HG03060 (cell line): ENCODE measurements around the gene PBLD.
"Not testable (repeated sequence)": the region's sequence is repeated elsewhere in the genome, so short reads cannot be mapped to it uniquely, and the experiment has no call there.

Source experiments
- ATAC-seq: cut with Tn5 transposase; IDR thresholded peaks from one replicate; pipeline ENCODE4 v1.9.1; 2021; ENCODE audit warnings: low read depth, moderate number of reproducible peaks; ENCODE audit not compliant: unreplicated experiment

The PBLD gene

DNA sequence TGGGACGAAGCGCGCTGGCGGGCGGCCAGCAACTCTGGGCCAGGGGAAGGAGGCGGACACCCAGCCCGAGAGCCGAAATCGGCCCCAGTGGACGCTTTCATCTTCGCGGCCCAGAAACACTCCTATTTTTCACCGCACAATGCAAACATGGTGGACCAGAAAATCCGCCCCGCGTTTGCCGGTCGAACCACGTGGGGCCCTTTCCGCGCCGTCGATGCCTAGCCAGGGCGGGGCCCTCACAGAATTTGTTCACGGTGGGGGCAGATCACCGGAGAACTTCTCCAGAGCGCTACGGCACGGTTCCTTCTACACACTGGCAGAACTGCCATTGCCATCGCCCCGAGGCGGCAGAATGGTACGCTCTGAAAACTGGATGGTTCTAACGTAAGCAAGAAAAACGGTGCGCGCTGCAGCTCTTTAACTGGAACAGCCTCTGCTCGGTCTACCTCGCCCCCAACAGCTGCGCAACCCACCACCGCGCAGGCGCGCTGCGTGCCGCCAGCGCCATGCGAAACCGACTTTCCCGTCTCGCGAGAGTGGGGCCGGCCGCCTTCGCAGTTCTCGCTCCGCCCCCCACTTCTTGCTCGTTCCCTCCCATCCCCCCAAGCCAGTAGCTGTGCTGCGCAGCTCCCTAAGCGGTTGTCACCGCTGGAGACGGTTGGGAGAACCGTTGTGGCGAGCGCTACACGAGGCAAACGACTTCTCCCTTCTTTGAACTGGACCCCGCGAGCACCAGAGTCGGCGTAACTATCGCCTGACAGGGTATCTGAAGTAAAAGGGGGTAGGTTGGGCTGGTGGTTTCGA, 1.1 kb downstream of the PBLD start, which contains the start of gene HNRNPH3:
HNRNPH3 (plus strand) TSS at position 610 of the 804 bp plus-strand sequence. CDS start 5,158 bp downstream, outside the sequence.
- peak; percentile 67 for ATAC-seq

DNA sequence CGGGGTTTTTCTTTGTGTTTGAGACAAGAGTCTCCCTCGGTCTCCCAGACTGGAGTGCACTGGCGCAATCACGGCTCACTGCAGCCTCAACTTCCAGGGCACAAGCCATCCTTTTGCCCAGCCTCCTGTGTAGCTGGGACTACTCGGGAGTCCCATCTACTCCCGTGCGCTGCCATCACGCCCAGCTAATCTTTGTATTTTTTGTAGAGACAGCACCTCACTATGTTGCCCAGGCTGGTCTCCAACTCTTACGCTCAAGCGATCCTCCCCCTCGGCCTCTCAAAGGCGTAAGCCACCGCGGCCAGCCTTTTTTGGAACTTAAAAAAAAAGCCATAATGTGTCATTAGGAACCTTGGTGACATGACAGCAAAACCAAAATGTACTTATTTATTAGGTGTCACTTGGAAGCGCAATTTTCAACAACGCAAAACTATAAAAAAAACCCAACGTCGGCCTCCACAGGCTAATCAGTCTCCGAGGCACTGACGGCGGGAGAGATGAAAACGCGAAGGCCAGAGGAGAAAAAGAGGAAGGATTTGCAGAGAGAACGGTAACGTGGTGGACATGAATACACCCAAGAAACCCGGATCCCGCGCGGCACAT, 1.8 kb downstream of the PBLD start:
- no peak for ATAC-seq

DNA sequence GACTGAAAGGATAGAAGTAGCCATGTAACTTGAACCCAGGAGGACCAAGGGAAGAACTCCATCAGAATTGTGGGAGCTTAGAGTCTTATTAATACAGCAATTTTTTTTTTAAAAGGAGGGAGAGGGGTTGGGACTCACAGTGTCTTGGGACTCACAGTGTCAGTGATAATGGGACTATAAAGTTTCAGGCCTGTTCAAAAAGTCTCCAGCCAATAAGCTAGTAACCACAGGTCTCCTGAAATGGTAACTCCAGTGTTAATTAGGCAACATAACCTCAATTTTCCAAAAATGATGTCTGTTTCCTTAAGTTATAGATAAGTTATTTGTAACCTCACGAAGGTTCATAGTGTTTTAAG, 3.2 kb downstream of the PBLD start:
- no peak for ATAC-seq

DNA sequence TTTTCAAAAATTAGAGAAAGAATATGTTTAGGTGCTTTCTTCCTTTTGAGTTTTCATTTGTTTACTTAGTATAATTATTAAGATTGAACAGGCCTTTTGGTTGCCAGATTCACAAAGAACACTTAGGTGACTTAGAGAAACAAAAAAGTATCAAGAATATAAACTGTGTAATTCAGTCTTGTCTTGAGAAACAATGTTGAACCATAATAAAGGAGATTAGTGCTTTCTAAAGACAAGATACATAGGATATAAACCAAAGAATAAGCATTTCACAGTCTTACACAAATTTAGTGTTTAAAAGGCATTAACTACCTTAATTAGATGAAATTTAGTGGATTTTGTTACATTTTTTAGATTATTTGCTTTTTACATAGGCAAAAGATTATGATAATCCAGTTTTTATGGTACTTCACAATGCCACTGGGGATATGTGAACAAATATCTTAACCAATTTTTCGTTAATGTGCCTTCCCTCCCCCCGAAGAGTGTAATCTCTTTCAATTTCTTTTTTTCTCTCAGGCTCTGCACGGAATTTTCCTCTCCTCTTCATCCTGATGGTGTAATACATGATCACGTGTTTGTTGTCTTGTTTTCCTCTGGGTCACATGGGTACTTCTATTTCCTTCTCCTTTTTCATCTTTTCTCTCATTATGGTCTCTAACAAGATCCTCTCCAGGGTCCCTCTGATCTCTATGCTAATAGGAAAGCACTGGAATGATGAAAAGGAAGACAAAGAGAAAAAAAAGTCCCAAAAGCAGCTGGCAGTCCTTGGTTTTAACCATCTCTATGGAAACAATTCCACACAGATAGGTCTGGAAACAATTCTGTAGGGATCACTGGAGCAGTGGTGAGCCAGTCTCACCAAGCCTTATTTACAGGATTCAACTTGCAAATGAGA, 4.6 kb downstream of the PBLD start:
- no peak for ATAC-seq

DNA sequence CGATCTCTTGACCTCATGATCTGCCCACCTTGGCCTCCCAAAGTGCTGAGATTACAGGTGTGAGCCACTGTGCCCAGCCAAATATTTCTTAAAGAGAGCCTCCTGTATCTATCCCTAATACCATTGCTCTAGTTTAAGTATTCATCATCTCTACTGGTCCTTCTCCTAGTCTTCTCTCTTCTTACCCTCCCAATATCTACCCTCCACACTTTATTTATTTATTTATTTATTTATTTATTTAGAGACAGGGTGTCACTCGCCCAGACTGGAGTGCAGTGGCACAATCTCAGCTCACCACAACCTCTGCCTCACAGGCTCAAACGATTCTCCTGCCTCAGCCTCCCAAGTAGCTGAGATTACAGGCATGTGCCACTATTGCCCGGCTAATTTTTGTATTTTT, 8.3 kb downstream of the PBLD start:
- ATAC-seq = not testable (repeated sequence)

DNA sequence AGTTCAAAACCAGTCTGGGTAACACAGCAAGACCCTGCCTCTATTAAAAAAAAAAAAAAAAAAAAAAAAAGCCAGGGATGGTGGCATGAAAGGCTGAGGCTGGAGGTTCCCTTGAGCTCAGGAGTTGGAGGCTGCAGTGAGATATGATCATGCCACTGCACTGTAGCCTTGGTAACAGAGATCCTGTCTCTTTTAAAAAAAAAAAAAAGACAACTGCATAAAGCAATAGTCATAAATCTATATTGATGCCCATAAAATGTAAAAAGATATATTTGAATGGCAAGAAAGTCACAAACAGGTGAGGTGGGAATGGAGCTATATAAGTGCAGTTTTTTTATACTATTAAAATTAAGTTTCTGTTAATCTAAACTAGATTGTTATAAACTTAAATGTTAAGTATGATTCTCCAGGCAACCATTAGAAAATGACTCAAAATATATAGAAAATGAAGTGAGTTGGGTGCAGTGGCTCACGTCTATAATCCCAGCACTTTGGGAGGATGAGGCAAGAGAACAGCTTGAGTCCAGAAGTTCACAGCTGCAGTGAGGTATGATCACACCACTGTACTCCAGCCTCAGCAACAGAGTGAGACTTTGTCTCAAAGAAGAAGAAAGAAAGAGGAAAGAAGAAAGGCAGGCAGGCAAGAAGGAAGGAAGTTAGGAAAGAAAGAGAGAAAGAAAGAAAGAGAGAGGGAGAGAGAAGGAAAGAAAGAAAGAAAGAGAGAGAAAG, 14.2 kb downstream of the PBLD start:
- no peak for ATAC-seq

DNA sequence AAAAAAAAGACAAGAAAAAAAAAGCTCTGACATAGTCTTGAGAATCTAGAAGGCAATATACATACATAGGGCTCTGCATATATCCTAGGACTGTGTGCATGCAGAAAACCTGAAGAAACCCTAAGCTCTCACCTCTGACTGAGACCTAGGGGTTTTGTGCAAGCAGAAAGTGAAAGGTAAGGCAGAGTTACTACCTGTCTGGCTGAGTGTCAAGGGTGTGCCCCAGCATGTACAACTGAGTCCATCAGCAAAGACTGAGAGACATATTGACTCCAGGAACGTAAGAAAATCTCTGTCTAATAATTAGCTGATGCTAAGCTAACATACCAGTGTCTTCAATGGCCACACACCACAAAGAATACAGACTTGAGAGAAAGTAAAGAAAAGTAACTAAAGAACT, 17.1 kb downstream of the PBLD start:
- no peak for ATAC-seq

DNA sequence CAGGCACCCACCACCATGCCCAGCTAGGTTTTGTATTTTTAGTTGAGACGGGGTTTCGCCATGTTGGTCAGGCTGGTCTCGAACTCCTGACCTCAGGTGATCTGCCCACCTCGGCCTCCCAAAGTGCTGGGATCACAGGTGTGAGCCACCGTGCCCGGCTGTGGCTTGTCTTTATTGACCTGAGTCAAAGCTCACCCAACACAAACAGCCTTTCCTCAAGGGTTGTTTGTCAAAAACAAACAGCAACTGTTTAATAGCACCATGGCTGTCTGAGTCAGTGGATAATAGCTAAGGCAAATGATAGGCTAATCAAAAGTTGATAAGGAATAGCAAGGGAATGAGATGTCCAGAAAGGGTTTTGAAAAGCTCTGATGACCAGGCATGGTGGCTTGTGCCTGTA, 17.8 kb downstream of the PBLD start:
- ATAC-seq = not testable (repeated sequence)

DNA sequence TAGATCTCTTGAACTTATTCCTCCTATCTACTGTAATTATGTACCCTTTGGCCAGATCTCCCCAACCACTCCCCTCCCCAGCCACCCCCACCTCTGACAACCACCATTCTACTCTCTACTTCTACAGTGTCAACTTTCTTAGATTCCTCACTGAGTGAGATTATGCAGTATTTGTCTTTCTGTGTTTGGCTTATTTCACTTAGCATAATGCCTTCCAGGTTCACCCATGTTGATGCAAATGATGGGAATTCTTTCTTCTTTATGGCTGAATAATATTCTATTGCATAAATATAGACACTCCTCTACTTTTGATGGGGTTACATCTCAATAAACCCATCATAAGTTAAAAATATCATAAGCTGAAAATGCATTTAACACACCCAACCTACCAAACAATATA, 22.2 kb downstream of the PBLD start:
- ATAC-seq = no peak

DNA sequence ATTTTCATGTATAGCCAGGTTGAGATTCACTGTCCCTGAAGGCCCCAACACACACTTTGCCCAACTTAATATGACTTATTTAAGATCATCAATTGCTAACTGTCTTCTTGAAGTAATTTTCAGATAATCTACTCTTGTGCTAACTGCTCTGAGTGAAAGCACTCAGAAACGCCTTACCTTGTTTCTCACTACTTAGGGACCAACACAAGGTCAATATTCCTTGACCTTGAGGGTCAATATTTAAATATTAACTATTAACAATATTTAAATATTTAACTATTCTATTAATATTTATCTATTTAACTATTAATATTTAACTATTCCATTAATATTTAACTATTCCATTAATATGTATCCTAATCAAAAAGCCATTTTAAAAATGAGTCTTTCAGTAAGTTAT, 26.9 kb downstream of the PBLD start:
- ATAC-seq = no peak

DNA sequence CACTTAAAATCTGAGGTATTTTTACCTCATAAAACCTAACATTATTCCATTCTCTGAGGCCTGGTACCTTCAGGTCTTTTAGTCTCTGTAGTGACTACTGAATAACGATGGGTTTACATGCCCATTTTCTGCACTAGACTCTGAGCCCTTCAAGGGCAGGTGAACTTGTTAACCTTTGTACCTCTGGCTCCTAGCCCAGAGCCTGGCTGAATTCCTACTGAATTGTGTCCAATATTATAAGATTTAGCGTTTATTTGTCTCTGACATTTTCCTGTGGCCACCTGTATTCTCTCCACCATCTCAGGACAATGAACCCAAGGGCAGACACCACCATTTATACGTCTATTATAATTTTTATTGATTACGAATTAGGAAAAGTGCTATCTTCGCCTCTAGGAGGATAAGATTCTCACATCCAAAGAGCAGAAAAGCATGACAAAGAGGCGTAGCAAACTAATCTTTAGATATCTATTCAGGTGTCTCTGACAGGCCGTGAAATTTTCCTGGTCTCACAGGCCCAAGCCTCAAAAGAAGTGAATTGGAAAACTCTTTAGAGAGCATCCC, 28.8 kb downstream of the PBLD start:
- no peak for ATAC-seq

DNA sequence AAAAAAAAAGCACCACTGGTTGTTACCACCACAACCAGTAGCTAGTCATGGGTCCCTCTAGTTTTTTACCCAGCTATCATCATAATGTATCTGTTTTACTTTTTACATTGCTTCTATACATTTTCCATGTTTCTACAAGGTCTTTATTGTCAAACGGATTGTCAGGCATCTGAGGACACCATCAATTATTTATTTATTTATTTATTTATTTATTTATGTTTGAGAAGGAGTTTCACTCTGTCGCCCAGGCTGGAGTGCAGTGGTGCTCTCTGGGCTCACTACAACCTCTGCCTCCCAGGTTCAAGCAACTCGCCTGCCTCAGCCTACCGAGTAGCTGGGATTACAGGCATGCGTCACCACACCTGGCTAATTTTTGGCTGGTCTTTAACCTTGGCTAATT, 29.9 kb downstream of the PBLD start:
- no peak for ATAC-seq

DNA sequence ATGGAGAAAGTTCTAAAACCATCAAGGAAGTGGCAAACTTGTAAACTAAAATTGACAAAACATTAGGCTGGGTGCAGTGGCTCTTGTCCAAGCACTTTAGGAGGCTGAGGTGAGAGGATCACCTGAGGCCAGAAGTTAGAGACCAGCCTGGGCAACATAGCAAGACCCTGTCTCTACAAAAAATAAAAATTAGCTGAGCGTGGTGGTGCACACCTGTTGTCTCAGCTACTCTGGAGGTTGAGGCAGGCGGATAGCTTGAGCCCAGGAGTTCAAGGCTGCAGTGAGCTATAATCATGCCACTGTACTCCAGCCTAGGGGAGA, 30.3 kb downstream of the PBLD start:
- no peak for ATAC-seq

DNA sequence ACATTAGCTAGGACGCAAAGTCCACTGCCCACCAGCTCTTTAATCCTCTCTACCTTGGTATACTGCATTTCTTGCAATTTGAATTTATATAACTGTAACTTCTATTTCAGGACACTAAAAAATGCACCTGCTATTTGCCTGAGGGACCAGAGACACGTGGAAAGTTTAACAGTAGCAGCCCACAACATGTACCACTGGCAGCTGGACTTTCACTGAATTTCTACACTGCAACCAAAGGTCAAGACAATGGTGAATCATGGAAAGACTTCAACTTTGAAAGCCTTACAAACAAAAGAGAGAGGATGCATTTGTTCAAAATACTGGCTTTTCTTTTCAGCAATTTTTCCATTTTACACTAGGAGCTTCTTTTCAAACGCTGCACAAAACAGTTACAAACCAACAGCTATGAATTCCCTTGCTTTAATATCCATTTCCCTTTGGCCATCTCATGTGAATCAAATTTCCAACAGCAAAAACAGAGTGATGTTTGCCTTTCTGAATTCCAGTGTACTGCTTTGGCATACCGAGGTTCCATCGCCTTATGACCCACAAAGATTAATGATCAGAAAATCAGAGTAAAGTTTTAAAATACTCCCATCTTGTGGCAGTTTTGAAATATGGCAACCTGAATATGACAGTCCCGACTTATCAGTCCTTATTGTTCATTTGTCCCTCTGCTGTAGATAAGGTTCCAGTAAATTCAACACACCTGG, 30.8 kb downstream of the PBLD start:
- ATAC-seq = no peak

DNA sequence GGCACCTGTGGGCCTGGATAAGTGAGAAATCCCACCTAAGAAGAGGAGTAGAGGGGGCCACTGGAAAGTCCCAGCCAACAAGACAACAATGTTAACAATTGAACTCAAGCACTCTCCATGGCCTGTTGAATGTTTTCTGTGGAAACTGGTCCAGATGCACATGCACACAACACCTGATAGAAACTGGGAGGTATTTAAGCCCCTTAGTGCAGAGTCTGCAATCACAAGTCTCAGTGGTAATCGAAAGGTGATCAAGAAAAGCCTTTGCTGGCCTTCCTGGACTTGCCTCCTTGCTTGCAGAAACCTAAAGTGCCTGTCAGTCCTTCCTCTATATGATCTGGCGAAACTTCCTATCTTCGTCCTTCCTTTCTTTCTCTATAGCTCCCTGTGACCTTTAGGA, 31.4 kb downstream of the PBLD start:
- ATAC-seq = no peak

DNA sequence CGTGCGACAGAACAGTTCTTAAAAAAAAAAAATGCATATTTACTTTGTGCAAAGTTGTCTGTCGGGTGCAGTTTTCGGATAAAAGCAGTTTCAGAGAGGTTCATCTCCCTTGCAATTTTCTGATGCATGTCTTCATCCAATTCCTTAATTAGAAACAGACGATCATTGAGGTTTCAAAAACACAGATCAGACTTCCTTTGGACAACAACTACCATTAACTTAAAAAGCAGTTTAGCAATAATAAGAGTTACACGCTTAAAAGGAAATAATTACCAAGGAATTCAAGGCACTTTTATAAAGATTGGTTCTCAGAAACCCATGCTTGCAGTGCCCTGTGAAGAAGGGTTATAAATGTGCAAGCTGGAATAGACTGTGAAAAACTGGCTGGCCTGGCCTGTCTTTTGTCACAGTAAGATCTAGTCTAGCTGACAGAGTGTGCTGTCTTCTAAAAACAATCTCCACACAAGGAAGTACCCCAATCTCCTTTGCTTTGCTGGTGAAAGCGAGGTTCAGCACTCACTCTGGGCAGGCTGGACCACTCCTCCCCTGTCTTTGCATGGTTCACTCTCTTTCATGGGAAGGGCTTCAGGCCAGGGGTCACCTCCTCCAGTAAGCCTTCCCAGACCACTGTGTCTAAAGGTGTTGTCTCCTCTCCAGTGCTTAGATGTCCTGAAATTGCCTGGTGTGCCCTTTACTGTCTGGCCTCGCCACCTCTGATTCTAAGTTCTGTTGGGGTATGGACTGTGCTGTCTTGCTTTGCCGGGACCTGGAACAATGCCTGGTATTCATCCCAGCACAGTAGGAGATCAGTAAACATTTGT, 35.7 kb downstream of the PBLD start:
- ATAC-seq = no peak

DNA sequence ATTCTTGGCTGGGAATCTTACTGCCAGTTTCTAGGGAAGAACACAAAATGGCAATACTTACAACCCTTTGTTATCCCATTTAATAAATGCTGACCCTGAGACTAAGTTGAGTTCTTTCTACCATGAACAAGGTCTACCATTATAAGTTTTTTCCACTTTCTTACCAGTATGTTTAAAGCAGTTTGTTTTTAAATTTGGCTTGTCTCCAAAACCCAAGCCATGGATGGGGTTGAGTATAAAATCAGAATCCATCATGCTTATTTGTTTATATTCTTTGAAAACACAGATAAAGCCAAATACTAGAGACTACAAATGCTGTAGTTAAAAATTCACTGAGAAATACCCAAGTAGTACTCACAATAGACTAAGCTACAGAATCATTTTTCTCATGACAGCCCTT, 42.0 kb downstream of the PBLD start:
- ATAC-seq = no peak

DNA sequence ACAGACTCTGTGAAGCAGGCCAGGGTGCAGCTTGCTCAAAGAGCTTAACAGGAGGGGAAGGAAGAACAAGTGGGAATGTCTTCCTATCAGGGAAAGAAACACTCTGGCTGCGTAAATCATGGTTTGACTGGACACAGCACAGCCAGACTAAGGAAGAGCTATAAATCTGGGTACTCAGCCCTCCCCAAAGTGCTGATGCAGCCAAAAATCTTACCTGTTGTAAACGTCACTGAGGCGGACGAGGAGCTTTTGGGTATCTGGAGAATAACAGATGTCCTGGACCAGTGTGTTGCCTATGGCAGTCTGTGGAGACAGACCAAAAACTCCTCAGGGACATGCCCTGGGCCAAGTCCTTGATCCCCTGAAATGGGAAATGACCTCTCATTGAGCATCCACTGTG, 44.0 kb downstream of the PBLD start:
- ATAC-seq = no peak
